D721Med (cell line): ENCODE results near the gene C19orf85.

Source experiments
- DNase-seq: peaks from one replicate; pipeline ENCODE4 v3.0.0; 2011; ENCODE audit warnings: low spot score; ENCODE audit not compliant: insufficient read length
- FAIRE-seq: peaks from 2 replicates; lab custom pipeline; 2011; peaks lifted over from hg19 to GRCh38; lab: Jason Lieb, UNC
- CTCF ChIP-seq: IDR thresholded peaks from 2 replicates; pipeline ENCODE4 v1.5.1; 2012; ENCODE audit warnings: mild to moderate bottlenecking, control low read depth; ENCODE audit not compliant: insufficient read depth; ENCODE audit errors: missing control alignments

Gene C19orf85

GRCh38 chr19:55441692-55442321 lies 22.7 kb downstream of the C19orf85 start:
- no peak for TF ChIP-seq CTCF
- DNase-seq (no peak), FAIRE-seq (no peak)

- TF ChIP-seq CTCF = no peak
- FAIRE-seq (no peak), DNase-seq (no peak)
These were observed 23.2 kb downstream of the C19orf85 start for GRCh38 chr19:55441319-55441691.

- TF ChIP-seq CTCF = no peak
- DNase-seq (no peak), FAIRE-seq (no peak)
These were observed 24.0 kb downstream of the C19orf85 start for GRCh38 chr19:55440411-55441105.

GRCh38 chr19:55439052-55439451 lies 25.5 kb downstream of the C19orf85 start:
- FAIRE-seq (no peak), DNase-seq (no peak)
- no peak for TF ChIP-seq CTCF

GRCh38 chr19:55437410-55437809 lies 27.1 kb downstream of the C19orf85 start:
- DNase-seq (no peak), FAIRE-seq (no peak)
- no peak for TF ChIP-seq CTCF

- TF ChIP-seq CTCF = no peak
- DNase-seq (no peak), FAIRE-seq (no peak)
These were observed 27.7 kb downstream of the C19orf85 start for GRCh38 chr19:55436847-55437246.

GRCh38 chr19:55435020-55435419 lies 29.5 kb downstream of the C19orf85 start:
- no peak for TF ChIP-seq CTCF
- no peak for DNase-seq
- FAIRE-seq = no peak
